EH (cell line): Measurements from ENCODE around the gene PKN3.
"Not testable (repeated sequence)": the region's sequence is repeated elsewhere in the genome, so short reads cannot be mapped to it uniquely, and the experiment has no call there.

ENCODE experiments used
- DNase-seq: peaks from one replicate; pipeline ENCODE4 v3.0.0-alpha.2; 2015; ENCODE audit warnings: low read depth

PKN3 gene

GRCh38 chr9:128693738-128694137 is 8.6 kb upstream of the PKN3 start:
- DNase-seq: not testable (repeated sequence)

GRCh38 chr9:128694344-128694743 is 8.0 kb upstream of the PKN3 start:
- DNase-seq: no peak

- no peak for DNase-seq
These were observed 5.2 kb upstream of the PKN3 start for GRCh38 chr9:128696923-128697707.

- not testable (repeated sequence) for DNase-seq
These were observed 3.1 kb upstream of the PKN3 start for GRCh38 chr9:128699096-128699795.

- no peak for DNase-seq
These were observed 962 bp upstream of the PKN3 start for GRCh38 chr9:128701227-128701854.

- peak; percentile 45 for DNase-seq
These were observed 779 bp downstream of the PKN3 start for GRCh38 chr9:128702949-128703615.

- no peak for DNase-seq
These were observed 1.5 kb downstream of the PKN3 start for GRCh38 chr9:128703616-128704355.

GRCh38 chr9:128704356-128704670 is 2.0 kb downstream of the PKN3 start:
- DNase-seq: no peak

GRCh38 chr9:128705051-128705965 is 3.0 kb downstream of the PKN3 start:
- DNase-seq: no peak

GRCh38 chr9:128706045-128706444 is 3.7 kb downstream of the PKN3 start:
- DNase-seq: no peak

GRCh38 chr9:128706671-128707381 is 4.5 kb downstream of the PKN3 start:
- no peak for DNase-seq

GRCh38 chr9:128707446-128707845 is 5.1 kb downstream of the PKN3 start:
- DNase-seq: no peak

- no peak for DNase-seq
These were observed 10.4 kb downstream of the PKN3 start for GRCh38 chr9:128712451-128713410.

- DNase-seq: no peak
These were observed 11.1 kb downstream of the PKN3 start for GRCh38 chr9:128713411-128713780.

GRCh38 chr9:128713941-128714573 is 11.8 kb downstream of the PKN3 start:
- DNase-seq: no peak

- DNase-seq: no peak
These were observed 12.5 kb downstream of the PKN3 start for GRCh38 chr9:128714586-128715435.

GRCh38 chr9:128715436-128715750 is 13.1 kb downstream of the PKN3 start:
- DNase-seq: no peak
